ENCODE results near the gene PITRM1.

GRCh38 chr10:3213758-3214515 lies 41.4 kb upstream of the PITRM1 start:
- TF ChIP-seq EZH2 (IDR thresholded peaks at IDR 0.05; ENCODE audit: borderline replicate concordance, insufficient read depth, low read length, poor library complexity, severe bottlenecking) (no peak), POLR2AphosphoS5 (IDR thresholded peaks at IDR 0.05) (no peak), SMC3 (conservative IDR thresholded peaks at IDR 0.05; ENCODE audit: poor library complexity) (no peak), EP300 (conservative IDR thresholded peaks at IDR 0.05; ENCODE audit: poor library complexity, severe bottlenecking) (no peak), MXI1 (conservative IDR thresholded peaks at IDR 0.05; ENCODE audit: poor library complexity, severe bottlenecking) (no peak)
- TF ChIP-seq, protein P1, sequence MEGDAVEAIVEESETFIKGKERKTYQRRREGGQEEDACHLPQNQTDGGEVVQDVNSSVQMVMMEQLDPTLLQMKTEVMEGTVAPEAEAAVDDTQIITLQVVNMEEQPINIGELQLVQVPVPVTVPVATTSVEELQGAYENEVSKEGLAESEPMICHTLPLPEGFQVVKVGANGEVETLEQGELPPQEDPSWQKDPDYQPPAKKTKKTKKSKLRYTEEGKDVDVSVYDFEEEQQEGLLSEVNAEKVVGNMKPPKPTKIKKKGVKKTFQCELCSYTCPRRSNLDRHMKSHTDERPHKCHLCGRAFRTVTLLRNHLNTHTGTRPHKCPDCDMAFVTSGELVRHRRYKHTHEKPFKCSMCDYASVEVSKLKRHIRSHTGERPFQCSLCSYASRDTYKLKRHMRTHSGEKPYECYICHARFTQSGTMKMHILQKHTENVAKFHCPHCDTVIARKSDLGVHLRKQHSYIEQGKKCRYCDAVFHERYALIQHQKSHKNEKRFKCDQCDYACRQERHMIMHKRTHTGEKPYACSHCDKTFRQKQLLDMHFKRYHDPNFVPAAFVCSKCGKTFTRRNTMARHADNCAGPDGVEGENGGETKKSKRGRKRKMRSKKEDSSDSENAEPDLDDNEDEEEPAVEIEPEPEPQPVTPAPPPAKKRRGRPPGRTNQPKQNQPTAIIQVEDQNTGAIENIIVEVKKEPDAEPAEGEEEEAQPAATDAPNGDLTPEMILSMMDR (IDR thresholded peaks at IDR 0.05; ENCODE audit: poor library complexity, severe bottlenecking) = no peak
- TF ChIP-seq, protein P2, sequence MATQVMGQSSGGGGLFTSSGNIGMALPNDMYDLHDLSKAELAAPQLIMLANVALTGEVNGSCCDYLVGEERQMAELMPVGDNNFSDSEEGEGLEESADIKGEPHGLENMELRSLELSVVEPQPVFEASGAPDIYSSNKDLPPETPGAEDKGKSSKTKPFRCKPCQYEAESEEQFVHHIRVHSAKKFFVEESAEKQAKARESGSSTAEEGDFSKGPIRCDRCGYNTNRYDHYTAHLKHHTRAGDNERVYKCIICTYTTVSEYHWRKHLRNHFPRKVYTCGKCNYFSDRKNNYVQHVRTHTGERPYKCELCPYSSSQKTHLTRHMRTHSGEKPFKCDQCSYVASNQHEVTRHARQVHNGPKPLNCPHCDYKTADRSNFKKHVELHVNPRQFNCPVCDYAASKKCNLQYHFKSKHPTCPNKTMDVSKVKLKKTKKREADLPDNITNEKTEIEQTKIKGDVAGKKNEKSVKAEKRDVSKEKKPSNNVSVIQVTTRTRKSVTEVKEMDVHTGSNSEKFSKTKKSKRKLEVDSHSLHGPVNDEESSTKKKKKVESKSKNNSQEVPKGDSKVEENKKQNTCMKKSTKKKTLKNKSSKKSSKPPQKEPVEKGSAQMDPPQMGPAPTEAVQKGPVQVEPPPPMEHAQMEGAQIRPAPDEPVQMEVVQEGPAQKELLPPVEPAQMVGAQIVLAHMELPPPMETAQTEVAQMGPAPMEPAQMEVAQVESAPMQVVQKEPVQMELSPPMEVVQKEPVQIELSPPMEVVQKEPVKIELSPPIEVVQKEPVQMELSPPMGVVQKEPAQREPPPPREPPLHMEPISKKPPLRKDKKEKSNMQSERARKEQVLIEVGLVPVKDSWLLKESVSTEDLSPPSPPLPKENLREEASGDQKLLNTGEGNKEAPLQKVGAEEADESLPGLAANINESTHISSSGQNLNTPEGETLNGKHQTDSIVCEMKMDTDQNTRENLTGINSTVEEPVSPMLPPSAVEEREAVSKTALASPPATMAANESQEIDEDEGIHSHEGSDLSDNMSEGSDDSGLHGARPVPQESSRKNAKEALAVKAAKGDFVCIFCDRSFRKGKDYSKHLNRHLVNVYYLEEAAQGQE (IDR thresholded peaks at IDR 0.05; ENCODE audit: borderline replicate concordance) = no peak

All from neural cell (in vitro differentiated cells).